ENCODE measurements around the gene NISCH.

Gene NISCH

DNA sequence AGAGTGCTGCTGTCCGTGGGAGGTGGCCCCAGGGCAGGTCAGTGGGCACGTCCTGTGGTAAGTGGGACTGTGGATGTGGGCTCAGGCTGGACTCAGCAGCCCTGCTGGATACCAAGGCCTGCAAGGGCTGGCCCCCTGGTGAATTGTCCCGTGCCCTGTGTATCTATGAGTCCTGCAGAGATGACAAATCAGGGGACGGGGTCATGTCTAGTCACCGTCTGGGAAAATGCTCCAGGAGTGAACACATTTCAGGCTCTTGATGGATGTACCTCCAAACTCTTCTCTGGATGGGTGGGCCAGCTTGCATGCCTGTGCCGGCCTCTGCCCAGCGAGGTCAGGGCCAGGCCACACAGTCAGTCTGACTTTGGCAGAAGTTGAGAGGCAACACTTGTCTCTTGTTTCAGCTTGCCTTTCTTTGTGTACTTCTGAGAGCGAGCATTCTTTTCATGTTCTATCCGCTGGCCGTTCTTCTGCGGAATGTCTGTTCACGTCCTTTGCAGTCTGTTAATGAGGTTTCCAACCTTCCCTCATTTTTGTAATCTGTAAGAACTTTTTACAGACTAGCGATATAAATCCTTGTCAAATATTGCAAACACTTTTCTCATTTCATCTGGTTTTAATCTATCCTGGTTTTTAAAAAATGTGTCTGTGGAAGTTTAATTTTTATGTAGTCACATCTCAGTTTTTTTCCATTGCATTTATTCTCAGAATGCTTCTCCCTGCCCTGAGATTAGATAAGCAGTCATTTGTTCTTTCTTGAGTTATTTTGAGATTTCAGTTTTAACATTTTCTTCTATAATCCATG lies 28.4 kb downstream of the NISCH start:
- TF ChIP-seq, protein P1, sequence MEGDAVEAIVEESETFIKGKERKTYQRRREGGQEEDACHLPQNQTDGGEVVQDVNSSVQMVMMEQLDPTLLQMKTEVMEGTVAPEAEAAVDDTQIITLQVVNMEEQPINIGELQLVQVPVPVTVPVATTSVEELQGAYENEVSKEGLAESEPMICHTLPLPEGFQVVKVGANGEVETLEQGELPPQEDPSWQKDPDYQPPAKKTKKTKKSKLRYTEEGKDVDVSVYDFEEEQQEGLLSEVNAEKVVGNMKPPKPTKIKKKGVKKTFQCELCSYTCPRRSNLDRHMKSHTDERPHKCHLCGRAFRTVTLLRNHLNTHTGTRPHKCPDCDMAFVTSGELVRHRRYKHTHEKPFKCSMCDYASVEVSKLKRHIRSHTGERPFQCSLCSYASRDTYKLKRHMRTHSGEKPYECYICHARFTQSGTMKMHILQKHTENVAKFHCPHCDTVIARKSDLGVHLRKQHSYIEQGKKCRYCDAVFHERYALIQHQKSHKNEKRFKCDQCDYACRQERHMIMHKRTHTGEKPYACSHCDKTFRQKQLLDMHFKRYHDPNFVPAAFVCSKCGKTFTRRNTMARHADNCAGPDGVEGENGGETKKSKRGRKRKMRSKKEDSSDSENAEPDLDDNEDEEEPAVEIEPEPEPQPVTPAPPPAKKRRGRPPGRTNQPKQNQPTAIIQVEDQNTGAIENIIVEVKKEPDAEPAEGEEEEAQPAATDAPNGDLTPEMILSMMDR (IDR thresholded peaks at IDR 0.05; ENCODE audit: borderline replicate concordance, control extremely low read depth, extremely low read depth, insufficient read depth, missing control alignments): no peak
- in situ Hi-C loops (cut with MboI; ENCODE audit: low sequenced_read_pairs, unreplicated experiment): no loop called here
- no peak for DNase-seq (ENCODE audit: low spot score)

DNA sequence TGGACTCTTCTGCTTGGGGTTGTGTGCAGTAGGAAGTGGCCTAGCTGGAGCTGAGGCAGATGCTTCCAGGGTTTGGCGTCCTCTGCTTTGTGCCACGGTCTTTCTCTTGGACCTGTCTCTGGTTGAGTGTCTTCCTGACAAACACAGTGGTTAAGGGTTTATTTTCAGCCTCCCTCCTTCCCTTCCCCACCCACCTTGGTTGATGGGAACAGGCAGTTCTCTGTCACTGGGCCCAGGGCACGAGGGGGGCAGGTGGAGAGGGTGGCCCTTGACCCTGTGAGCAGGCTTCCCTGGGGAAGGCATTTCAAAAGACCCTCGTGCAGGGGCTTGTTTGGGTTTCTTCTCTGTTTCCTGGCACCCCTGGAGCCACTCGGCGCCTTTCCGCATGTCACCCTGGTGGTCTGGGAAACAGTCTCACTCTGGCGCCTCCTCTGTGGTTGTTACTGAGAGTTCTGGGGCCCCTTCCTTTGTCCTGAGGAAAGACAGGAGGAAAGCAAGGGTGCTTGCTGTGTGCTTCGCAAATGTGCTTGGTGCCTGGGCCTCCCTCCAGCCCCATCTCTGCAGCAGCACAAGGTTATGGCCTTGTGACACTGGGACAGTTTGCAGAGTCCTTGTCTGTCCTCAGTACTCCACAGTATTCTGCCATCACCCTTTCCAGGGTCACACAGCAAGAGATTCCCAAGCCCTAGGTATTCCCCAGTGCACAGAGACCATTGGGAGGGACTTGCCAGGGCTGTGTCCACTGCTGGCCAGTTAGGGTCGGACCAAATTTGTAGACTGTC lies 29.5 kb downstream of the NISCH start:
- no peak for DNase-seq (ENCODE audit: low spot score)
- in situ Hi-C loops (cut with MboI; ENCODE audit: low sequenced_read_pairs, unreplicated experiment): no loop called here
- TF ChIP-seq, protein P1 (IDR thresholded peaks at IDR 0.05; ENCODE audit: borderline replicate concordance, control extremely low read depth, extremely low read depth, insufficient read depth, missing control alignments): no peak

DNA sequence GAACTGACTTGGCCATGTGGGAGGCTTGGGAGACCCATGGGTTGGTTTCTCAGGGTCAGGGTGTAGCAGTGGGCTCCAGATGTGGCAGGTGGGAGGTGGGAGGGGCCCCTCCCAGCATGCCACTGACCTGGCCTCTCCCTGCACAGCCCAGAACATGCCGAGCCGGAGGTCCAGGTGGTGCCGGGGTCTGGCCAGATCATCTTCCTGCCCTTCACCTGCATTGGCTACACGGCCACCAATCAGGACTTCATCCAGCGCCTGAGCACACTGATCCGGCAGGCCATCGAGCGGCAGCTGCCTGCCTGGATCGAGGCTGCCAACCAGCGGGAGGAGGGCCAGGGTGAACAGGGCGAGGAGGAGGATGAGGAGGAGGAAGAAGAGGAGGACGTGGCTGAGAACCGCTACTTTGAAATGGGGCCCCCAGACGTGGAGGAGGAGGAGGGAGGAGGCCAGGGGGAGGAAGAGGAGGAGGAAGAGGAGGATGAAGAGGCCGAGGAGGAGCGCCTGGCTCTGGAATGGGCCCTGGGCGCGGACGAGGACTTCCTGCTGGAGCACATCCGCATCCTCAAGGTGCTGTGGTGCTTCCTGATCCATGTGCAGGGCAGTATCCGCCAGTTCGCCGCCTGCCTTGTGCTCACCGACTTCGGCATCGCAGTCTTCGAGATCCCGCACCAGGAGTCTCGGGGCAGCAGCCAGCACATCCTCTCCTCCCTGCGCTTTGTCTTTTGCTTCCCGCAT lies 31.8 kb downstream of the NISCH start:
- in situ Hi-C loops (cut with MboI; ENCODE audit: low sequenced_read_pairs, unreplicated experiment): no loop called here
- TF ChIP-seq, protein P1 (IDR thresholded peaks at IDR 0.05; ENCODE audit: borderline replicate concordance, control extremely low read depth, extremely low read depth, insufficient read depth, missing control alignments): no peak
- no peak for DNase-seq (ENCODE audit: low spot score)

DNA sequence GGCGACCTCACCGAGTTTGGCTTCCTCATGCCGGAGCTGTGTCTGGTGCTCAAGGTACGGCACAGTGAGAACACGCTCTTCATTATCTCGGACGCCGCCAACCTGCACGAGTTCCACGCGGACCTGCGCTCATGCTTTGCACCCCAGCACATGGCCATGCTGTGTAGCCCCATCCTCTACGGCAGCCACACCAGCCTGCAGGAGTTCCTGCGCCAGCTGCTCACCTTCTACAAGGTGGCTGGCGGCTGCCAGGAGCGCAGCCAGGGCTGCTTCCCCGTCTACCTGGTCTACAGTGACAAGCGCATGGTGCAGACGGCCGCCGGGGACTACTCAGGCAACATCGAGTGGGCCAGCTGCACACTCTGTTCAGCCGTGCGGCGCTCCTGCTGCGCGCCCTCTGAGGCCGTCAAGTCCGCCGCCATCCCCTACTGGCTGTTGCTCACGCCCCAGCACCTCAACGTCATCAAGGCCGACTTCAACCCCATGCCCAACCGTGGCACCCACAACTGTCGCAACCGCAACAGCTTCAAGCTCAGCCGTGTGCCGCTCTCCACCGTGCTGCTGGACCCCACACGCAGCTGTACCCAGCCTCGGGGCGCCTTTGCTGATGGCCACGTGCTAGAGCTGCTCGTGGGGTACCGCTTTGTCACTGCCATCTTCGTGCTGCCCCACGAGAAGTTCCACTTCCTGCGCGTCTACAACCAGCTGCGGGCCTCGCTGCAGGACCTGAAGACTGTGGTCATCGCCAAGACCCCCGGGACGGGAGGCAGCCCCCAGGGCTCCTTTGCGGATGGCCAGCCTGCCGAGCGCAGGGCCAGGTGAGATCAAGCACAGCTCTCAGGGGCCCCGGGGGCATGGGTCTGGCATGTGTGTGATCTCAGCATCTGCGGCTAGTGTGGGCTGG lies 32.6 kb downstream of the NISCH start:
- TF ChIP-seq, protein P1 (IDR thresholded peaks at IDR 0.05; ENCODE audit: borderline replicate concordance, control extremely low read depth, extremely low read depth, insufficient read depth, missing control alignments): no peak
- in situ Hi-C loops (cut with MboI; ENCODE audit: low sequenced_read_pairs, unreplicated experiment): no loop called here
- DNase-seq (ENCODE audit: low spot score): no peak

DNA sequence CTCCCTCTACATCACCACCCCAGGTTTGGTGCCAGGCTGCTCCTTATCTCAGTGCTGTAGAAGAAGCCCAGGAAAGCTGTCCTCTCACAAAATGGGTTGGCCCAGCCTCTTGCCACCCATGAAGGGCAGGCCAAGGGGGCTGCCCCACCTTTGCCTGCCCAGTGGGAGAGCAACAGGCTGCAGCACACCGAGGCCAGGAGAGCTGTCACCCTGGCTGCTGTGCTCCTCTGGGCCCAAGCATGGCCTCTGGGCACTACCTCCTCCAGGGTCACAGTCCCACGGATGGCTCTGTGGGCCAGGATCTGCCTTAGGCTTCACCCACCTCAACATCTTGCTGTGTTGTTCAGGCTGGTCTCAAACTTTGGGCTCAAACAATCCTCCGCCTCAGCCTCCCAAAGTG lies 33.3 kb downstream of the NISCH start:
- TF ChIP-seq, protein P1 (IDR thresholded peaks at IDR 0.05; ENCODE audit: borderline replicate concordance, control extremely low read depth, extremely low read depth, insufficient read depth, missing control alignments): no peak
- no peak for DNase-seq (ENCODE audit: low spot score)
- in situ Hi-C loops (cut with MboI; ENCODE audit: low sequenced_read_pairs, unreplicated experiment): no loop called here
